GM18870 (cell line): ENCODE data around the gene ING2.

Source experiments
- ATAC-seq: cut with Tn5 transposase; IDR thresholded peaks from one replicate; pipeline ENCODE4 v1.9.1; 2021; ENCODE audit warnings: moderate library complexity; ENCODE audit not compliant: unreplicated experiment

Gene ING2

GRCh38 chr4:183499389-183499788 lies 5.5 kb upstream of the ING2 start:
- ATAC-seq: no peak

GRCh38 chr4:183499801-183500200 lies 5.1 kb upstream of the ING2 start:
- ATAC-seq: no peak

- ATAC-seq: peak; percentile 3
Observed at GRCh38 chr4:183503497-183504063, 1.3 kb upstream of the ING2 start.

GRCh38 chr4:183504064-183504929 lies 561 bp upstream of the ING2 start:
- peak; percentile 64 for ATAC-seq

GRCh38 chr4:183505611-183506388 lies 942 bp downstream of the ING2 start:
- ATAC-seq: peak; percentile 48

- ATAC-seq: no peak
Observed at GRCh38 chr4:183506389-183506735, 1.5 kb downstream of the ING2 start.

- no peak for ATAC-seq
Observed at GRCh38 chr4:183507925-183508696, 3.3 kb downstream of the ING2 start.

GRCh38 chr4:183508697-183509335 lies 4.0 kb downstream of the ING2 start:
- no peak for ATAC-seq

GRCh38 chr4:183515411-183515810 lies 10.6 kb downstream of the ING2 start:
- ATAC-seq: no peak

GRCh38 chr4:183517194-183517593 lies 12.3 kb downstream of the ING2 start:
- no peak for ATAC-seq

GRCh38 chr4:183517781-183518180 lies 12.9 kb downstream of the ING2 start:
- no peak for ATAC-seq

GRCh38 chr4:183522821-183523220 lies 18.0 kb downstream of the ING2 start:
- no peak for ATAC-seq

- no peak for ATAC-seq
Observed at GRCh38 chr4:183527326-183527725, 22.5 kb downstream of the ING2 start.

GRCh38 chr4:183532821-183533220 lies 28.0 kb downstream of the ING2 start:
- ATAC-seq: no peak

- no peak for ATAC-seq
Observed at GRCh38 chr4:183533698-183534097, 28.8 kb downstream of the ING2 start.

- no peak for ATAC-seq
Observed at GRCh38 chr4:183540410-183541009, 35.7 kb downstream of the ING2 start.

- ATAC-seq: no peak
Observed at GRCh38 chr4:183541010-183541751, 36.3 kb downstream of the ING2 start.

GRCh38 chr4:183541752-183542040 lies 36.8 kb downstream of the ING2 start:
- no peak for ATAC-seq

GRCh38 chr4:183543435-183543834 lies 38.6 kb downstream of the ING2 start:
- ATAC-seq: no peak

GRCh38 chr4:183544109-183544508 lies 39.3 kb downstream of the ING2 start:
- no peak for ATAC-seq
